DOHH2 (cell line): ENCODE data around the gene ZYX.

Experiments
- H3F3A ChIP-seq: fragments of 200-600 bp; sonication (generic), shearing (Covaris generic); 2 replicates; pipeline ENCODE4 v1.6.0; 2016; ENCODE audit warnings: antibody characterized with exemption, mild to moderate bottlenecking; ENCODE audit not compliant: control insufficient read depth, insufficient read depth
- H3K27ac ChIP-seq: fragments of 200-600 bp; sonication (generic); 2 replicates; pipeline ENCODE4 v1.5.1; 2014; ENCODE audit warnings: low read depth, mild to moderate bottlenecking, low read length, moderate library complexity
- H3K27me3 ChIP-seq: fragments of 200-600 bp; sonication (generic); 2 replicates; pipeline ENCODE4 v1.6.1; 2014; ENCODE audit warnings: mild to moderate bottlenecking, low read length, mixed read lengths; ENCODE audit not compliant: control insufficient read depth
- H3K36me3 ChIP-seq: fragments of 200-600 bp; sonication (generic); 2 replicates; pipeline ENCODE4 v1.6.1; 2014; ENCODE audit warnings: mild to moderate bottlenecking, low read length, moderate library complexity, mixed read lengths; ENCODE audit not compliant: control insufficient read depth
- H3K4me1 ChIP-seq: fragments of 200-600 bp; sonication (generic); 2 replicates; pipeline ENCODE4 v1.6.1; 2014; ENCODE audit warnings: mild to moderate bottlenecking, low read length, mixed read lengths; ENCODE audit not compliant: control insufficient read depth
- H3K4me2 ChIP-seq: fragments of 200-600 bp; sonication (generic); 2 replicates; pipeline ENCODE4 v1.6.0; 2014; ENCODE audit warnings: mild to moderate bottlenecking, low read length, moderate library complexity
- H3K4me3 ChIP-seq: fragments of 200-600 bp; sonication (generic); 2 replicates; pipeline ENCODE4 v1.5.1; 2014; ENCODE audit warnings: mild to moderate bottlenecking, low read length, mixed read lengths
- H3K79me2 ChIP-seq: fragments of 200-600 bp; sonication (generic); 2 replicates; pipeline ENCODE4 v1.6.1; 2014; ENCODE audit warnings: mild to moderate bottlenecking, low read length, mixed read lengths; ENCODE audit not compliant: control insufficient read depth
- H3K9me2 ChIP-seq: fragments of 200-600 bp; sonication (generic); replicated peaks from 2 replicates; pipeline ENCODE4 v1.6.1; 2014; ENCODE audit warnings: mild to moderate bottlenecking, low read length, mixed read lengths; ENCODE audit not compliant: control insufficient read depth
- H3K9me3 ChIP-seq: fragments of 200-600 bp; sonication (generic); 2 replicates; pipeline ENCODE4 v1.6.1; 2014; ENCODE audit warnings: antibody characterized with exemption, low read length, mixed read lengths; ENCODE audit not compliant: control insufficient read depth, insufficient read depth
- H4K20me1 ChIP-seq: fragments of 200-600 bp; sonication (generic); 2 replicates; pipeline ENCODE4 v1.6.0; 2014; ENCODE audit warnings: low read depth, mild to moderate bottlenecking, antibody characterized with exemption, low read length, moderate library complexity; ENCODE audit not compliant: control insufficient read depth, insufficient read depth
- CTCF ChIP-seq: fragments of 200-600 bp; sonication (generic); IDR thresholded peaks from one replicate; pipeline ENCODE4 v1.5.1; 2014; ENCODE audit warnings: antibody characterized with exemption, mild to moderate bottlenecking, low read depth, low read length; ENCODE audit not compliant: poor library complexity, severe bottlenecking
- EZH2phosphoT487 ChIP-seq: fragments of 200-600 bp; sonication (generic); IDR thresholded peaks from 2 replicates; pipeline ENCODE4 v1.6.1; 2017; ENCODE audit warnings: borderline replicate concordance, mild to moderate bottlenecking, antibody characterized with exemption, low read length, moderate library complexity, mixed read lengths

Gene ZYX

GRCh38 chr7:143352531-143353002 is 28.6 kb upstream of the ZYX start:
- H3K27ac ChIP-seq = no peak overlapping the region
- no peak for TF ChIP-seq EZH2phosphoT487
- no peak for TF ChIP-seq CTCF
- H4K20me1 ChIP-seq = no peaks in the 10 kb centered on the region
- no peak overlapping the region for H3K4me2 ChIP-seq
- H3K27me3 ChIP-seq = peaks cover 36% of the 10 kb centered on the region
- H3K79me2 ChIP-seq = no peaks in the 10 kb centered on the region
- H3F3A ChIP-seq = no peaks in the 10 kb centered on the region
- no peaks in the 10 kb centered on the region for H3K9me3 ChIP-seq
- H3K4me1 ChIP-seq = no peaks in the 10 kb centered on the region
- H3K9me2 ChIP-seq = no peaks in the 10 kb centered on the region
- H3K4me3 ChIP-seq = no peak overlapping the region
- H3K36me3 ChIP-seq = no peaks in the 10 kb centered on the region

- H3K27ac ChIP-seq = no peak overlapping the region
- H3K79me2 ChIP-seq = no peaks in the 10 kb centered on the region
- TF ChIP-seq CTCF = no peak
- TF ChIP-seq EZH2phosphoT487 = no peak
- H3K4me2 ChIP-seq = no peak overlapping the region
- H4K20me1 ChIP-seq = no peaks in the 10 kb centered on the region
- H3K4me3 ChIP-seq = no peak overlapping the region
- no peaks in the 10 kb centered on the region for H3K9me2 ChIP-seq
- H3K4me1 ChIP-seq = no peaks in the 10 kb centered on the region
- peaks cover 40% of the 10 kb centered on the region for H3K27me3 ChIP-seq
- no peaks in the 10 kb centered on the region for H3F3A ChIP-seq
- no peaks in the 10 kb centered on the region for H3K36me3 ChIP-seq
- H3K9me3 ChIP-seq = no peaks in the 10 kb centered on the region
Observed at GRCh38 chr7:143354376-143354775, 26.8 kb upstream of the ZYX start.

DNA sequence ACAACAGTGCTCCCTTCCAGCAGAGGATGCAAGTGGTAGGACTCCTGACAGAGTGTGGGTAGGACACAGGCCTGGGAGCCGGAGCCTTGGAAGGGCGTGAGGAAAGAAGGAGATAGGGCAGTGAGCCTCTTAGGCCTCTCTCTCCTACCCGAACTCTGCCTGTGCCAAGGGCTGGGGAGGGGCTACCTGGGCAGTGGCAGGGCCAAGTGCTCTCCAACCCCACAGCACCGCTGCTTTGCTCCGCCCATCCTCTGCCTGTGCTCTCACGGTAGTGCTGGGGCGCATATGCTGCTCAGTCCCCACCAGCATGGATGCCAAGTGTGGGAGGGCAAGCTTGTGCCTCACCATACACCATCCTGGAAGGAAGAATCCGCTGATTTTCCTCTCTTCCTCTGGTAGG is 26.2 kb upstream of the ZYX start:
- no peak for TF ChIP-seq EZH2phosphoT487
- TF ChIP-seq CTCF = no peak
- peaks cover 46% of the 10 kb centered on the region for H3K27me3 ChIP-seq
- no peaks in the 10 kb centered on the region for H3K79me2 ChIP-seq
- no peaks in the 10 kb centered on the region for H3K4me1 ChIP-seq
- no peaks in the 10 kb centered on the region for H3K36me3 ChIP-seq
- no peaks in the 10 kb centered on the region for H3K9me3 ChIP-seq
- no peak overlapping the region for H3K27ac ChIP-seq
- H3F3A ChIP-seq = no peaks in the 10 kb centered on the region
- no peaks in the 10 kb centered on the region for H4K20me1 ChIP-seq
- no peak overlapping the region for H3K4me3 ChIP-seq
- no peaks in the 10 kb centered on the region for H3K9me2 ChIP-seq
- H3K4me2 ChIP-seq = no peak overlapping the region
